Measurements from ENCODE around the gene PPIC.

The PPIC gene

GRCh38 chr5:123036391-123037103 is at the start of gene PPIC:
Gene PPIC, minus strand, starts transcription at chr5:123036725. Its CDS starts 100 bp downstream, at chr5:123036625.
- Mint-ChIP-seq H3K36me3 (ENCODE audit: low read depth) (no peaks in the 10 kb centered on the region), H3K4me3 (no peak within 1 kb of the TSS), H3K9me3 (no peaks in the 10 kb centered on the region), H3K4me1 (ENCODE audit: low read depth) (peaks cover 7% of the 10 kb centered on the region), H3K27me3 (ENCODE audit: low read depth) (peaks cover 65% of the 10 kb centered on the region), H3K27ac (no peak within 1 kb of the TSS)

DNA sequence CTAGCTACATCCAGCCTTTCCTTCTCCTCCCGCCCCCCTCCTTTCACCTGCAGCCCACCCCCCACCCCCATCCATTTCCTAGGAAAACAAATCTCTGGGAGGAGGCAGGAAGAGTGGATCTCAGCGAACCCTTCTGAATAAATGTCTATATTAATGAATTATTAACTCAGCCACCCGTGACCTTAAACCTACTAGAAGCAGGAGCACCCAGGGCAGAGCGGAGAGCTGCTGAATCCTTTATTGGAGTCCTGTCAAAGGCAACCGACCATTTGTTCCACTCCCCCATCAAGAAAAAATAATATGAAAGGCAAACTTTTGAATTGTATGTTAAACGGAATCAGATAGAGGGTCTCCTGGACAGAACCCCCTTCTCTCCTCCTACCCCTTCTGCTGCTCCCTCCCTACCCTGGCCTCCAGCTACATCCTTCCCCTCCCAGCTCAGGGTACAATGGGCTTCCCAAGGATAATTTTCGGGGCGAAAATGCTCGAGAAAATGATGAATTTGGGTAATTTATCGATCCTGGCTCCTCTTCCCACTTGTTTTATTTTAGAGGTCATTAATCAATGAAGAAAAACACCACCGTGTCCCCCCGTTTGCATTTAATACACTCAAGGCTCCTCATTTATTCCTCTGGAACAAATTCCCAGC is 49.2 kb upstream of the PPIC start:
- no peak overlapping the region for H3K27ac Mint-ChIP-seq
- H3K9me3 Mint-ChIP-seq: no peaks in the 10 kb centered on the region
- no peaks in the 10 kb centered on the region for H3K36me3 Mint-ChIP-seq (ENCODE audit: low read depth)
- H3K4me3 Mint-ChIP-seq: no peak overlapping the region
- peaks cover 72% of the 10 kb centered on the region for H3K27me3 Mint-ChIP-seq (ENCODE audit: low read depth)
- H3K4me1 Mint-ChIP-seq (ENCODE audit: low read depth): peaks cover 6% of the 10 kb centered on the region

DNA sequence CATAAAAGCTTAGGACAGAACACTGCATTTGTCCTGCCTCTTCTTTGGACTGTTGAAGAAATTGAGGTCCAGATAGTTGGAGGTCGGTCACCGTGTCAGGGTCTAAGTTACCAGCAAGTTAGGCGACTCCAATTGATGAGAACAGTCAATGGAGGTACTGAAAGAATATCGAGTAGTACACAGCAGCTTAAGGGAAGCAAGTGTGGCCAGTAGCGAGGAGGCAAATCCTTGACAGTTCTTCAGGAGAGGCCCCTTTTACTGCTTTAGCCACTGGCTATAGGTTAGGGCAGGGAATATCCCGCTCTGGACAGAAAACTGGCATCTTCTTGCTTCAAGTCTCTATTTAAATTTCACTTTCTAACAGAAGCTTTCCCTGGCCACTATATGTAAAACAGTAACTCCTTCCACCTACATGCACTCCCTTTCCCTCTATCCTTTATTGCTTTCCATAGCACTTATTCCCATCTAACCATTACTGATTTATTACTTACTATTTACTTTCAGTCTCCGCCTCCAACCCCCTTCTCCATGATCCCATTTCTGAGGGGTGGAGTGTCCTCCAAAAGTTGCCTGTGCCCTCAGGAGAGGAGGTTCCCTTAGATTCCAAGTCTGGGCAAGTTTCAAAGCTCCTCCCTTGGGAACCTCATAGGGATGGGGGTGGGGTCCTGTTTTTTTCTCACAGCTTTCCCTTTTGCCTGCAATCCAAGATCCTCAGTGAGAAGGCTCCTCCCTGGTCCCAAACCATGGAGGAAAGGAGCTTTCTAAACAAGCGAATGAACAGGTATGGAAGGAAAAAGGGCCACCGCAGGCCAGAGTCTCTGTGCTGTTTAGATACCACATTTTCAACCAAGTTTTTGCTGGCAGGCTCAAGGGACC is 48.4 kb upstream of the PPIC start:
- no peaks in the 10 kb centered on the region for H3K36me3 Mint-ChIP-seq (ENCODE audit: low read depth)
- no peaks in the 10 kb centered on the region for H3K9me3 Mint-ChIP-seq
- peaks cover 74% of the 10 kb centered on the region for H3K27me3 Mint-ChIP-seq (ENCODE audit: low read depth)
- peaks cover 6% of the 10 kb centered on the region for H3K4me1 Mint-ChIP-seq (ENCODE audit: low read depth)
- no peak overlapping the region for H3K27ac Mint-ChIP-seq
- H3K4me3 Mint-ChIP-seq: no peak overlapping the region

DNA sequence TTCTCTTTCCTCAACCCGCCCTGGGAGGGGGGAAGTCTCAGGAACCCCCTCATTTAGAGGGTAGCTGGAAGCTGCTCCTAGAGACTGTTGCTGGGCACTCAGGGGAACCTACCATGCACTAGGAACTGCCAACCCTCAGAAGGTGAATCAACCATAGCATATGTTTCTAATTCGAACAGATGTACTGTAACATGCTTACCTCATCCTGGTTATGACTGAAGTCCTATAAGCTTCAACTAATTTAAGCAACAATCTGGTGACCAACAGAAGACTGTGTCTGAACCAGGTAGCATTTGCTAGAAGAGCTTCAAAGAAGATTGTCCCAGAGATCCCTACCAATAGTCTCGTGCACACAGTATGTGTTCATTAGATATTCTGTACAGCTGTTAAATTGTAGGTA is 46.8 kb upstream of the PPIC start:
- peaks cover 6% of the 10 kb centered on the region for H3K4me1 Mint-ChIP-seq (ENCODE audit: low read depth)
- H3K9me3 Mint-ChIP-seq: no peaks in the 10 kb centered on the region
- H3K4me3 Mint-ChIP-seq: no peak overlapping the region
- H3K27me3 Mint-ChIP-seq (ENCODE audit: low read depth): peaks cover 66% of the 10 kb centered on the region
- H3K27ac Mint-ChIP-seq: no peak overlapping the region
- H3K36me3 Mint-ChIP-seq (ENCODE audit: low read depth): no peaks in the 10 kb centered on the region

DNA sequence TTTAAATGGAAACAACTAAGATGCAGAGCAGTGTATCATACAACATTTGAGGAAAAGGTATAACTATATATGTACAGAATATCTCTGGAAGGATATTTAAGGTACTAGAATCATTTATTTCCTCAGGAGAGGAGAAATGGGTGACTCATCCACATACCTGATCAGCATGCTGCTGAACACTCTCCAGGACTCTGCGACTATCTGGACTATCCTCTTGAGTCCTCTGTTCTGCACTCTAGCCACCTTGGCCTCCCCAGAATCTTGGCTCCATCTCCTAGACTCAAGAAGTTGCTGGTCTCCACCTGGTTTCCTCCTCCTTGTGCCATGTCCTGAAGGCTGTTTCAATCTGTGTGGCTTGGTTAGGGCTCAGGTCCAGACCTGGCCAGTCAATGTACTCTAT is 43.7 kb upstream of the PPIC start:
- peaks cover 37% of the 10 kb centered on the region for H3K27me3 Mint-ChIP-seq (ENCODE audit: low read depth)
- H3K9me3 Mint-ChIP-seq: no peaks in the 10 kb centered on the region
- H3K27ac Mint-ChIP-seq: no peak overlapping the region

GRCh38 chr5:123075521-123076163 is 39.1 kb upstream of the PPIC start:
- Mint-ChIP-seq H3K4me1 (ENCODE audit: low read depth) (no peaks in the 10 kb centered on the region), H3K9me3 (no peaks in the 10 kb centered on the region), H3K27ac (no peak overlapping the region), H3K36me3 (ENCODE audit: low read depth) (no peaks in the 10 kb centered on the region), H3K27me3 (ENCODE audit: low read depth) (peaks cover 10% of the 10 kb centered on the region), H3K4me3 (no peak overlapping the region)

More for the DNA sequence above, 43.7 kb upstream of the PPIC start:
- H3K36me3 Mint-ChIP-seq (ENCODE audit: low read depth): no peaks in the 10 kb centered on the region
- H3K4me3 Mint-ChIP-seq: no peak overlapping the region
- H3K4me1 Mint-ChIP-seq (ENCODE audit: low read depth): no peaks in the 10 kb centered on the region

DNA sequence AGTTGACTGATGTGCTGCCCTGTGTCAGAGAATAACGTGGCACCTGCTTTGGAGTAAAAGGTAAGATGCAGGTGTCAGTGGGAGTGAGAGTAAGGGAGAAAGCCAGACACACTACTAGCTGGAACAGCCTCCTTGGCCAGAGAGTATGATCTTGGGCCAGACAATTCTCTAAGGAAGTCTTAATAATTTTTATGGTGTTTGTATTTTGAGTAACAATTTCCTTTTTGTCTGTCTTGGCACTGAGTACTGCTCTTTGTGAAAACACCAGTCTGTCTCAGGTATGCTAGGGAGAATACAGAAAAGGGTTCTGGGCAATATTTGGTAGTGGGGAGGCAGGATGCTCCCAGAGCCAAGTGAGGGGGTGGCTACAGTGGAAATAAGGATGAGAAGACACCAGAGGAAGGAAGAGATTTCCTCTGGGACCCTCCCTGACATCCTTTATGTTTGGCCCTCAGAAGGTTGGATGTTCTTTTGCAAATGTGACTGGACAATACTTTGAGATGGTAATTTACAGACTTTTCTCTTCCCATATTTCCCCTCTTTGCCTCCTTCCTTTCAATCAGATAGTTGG is 31.9 kb upstream of the PPIC start:
- H3K27ac Mint-ChIP-seq: no peak overlapping the region

DNA sequence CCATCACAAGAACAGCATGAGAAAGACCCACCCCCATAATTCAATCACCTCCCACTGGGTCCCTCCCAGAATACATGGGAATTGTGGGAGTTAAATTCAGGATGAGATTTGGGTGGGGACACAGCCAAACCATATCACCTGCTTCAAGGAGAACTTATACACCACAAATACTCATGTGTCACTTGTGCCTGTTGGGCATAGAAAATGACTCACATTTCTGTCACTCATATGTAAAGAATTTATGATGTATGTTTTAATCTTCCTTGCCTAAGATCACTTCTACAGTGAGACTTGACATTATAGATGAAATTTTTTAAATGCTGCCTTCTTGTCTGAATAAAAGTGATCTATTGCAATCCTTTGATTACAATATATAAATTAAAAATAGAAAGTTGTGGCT is 29.5 kb upstream of the PPIC start:
- Mint-ChIP-seq H3K27me3 (ENCODE audit: low read depth) (peaks cover 8% of the 10 kb centered on the region), H3K4me3 (no peak overlapping the region), H3K4me1 (ENCODE audit: low read depth) (no peaks in the 10 kb centered on the region), H3K36me3 (ENCODE audit: low read depth) (no peaks in the 10 kb centered on the region), H3K27ac (no peak overlapping the region), H3K9me3 (no peaks in the 10 kb centered on the region)

More for the DNA sequence above, 31.9 kb upstream of the PPIC start:
- H3K4me3 Mint-ChIP-seq: no peak overlapping the region
- no peaks in the 10 kb centered on the region for H3K4me1 Mint-ChIP-seq (ENCODE audit: low read depth)
- no peaks in the 10 kb centered on the region for H3K9me3 Mint-ChIP-seq
- no peaks in the 10 kb centered on the region for H3K36me3 Mint-ChIP-seq (ENCODE audit: low read depth)
- H3K27me3 Mint-ChIP-seq (ENCODE audit: low read depth): peaks cover 7% of the 10 kb centered on the region

DNA sequence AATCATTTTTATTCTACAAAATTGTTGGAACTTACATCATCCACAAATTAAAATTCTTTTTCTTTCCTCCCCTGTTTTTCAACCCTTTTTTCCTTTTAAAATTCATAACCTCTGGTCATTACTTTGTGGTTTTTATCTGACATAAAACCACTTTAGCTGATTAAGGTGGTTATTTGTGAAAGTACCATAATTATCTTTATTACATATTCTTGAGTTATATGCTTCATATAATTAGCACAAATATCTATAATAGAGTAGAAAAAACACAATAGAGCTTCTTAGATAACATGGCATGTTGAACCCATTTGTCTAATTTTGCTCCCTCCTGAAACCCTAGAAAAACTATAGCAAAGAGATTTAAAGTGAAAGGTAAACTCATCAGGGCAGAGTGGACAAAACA is 22.9 kb upstream of the PPIC start:
- Mint-ChIP-seq H3K4me1 (ENCODE audit: low read depth) (no peaks in the 10 kb centered on the region), H3K9me3 (no peaks in the 10 kb centered on the region), H3K36me3 (ENCODE audit: low read depth) (no peaks in the 10 kb centered on the region), H3K27ac (no peak overlapping the region), H3K27me3 (ENCODE audit: low read depth) (peaks cover 13% of the 10 kb centered on the region), H3K4me3 (no peak overlapping the region)

- Mint-ChIP-seq H3K27ac (no peak overlapping the region), H3K4me1 (ENCODE audit: low read depth) (no peaks in the 10 kb centered on the region), H3K36me3 (ENCODE audit: low read depth) (no peaks in the 10 kb centered on the region), H3K9me3 (peaks cover 8% of the 10 kb centered on the region), H3K4me3 (no peak overlapping the region), H3K27me3 (ENCODE audit: low read depth) (peaks cover 7% of the 10 kb centered on the region)
These were observed 14.7 kb upstream of the PPIC start for GRCh38 chr5:123051206-123051605.

DNA sequence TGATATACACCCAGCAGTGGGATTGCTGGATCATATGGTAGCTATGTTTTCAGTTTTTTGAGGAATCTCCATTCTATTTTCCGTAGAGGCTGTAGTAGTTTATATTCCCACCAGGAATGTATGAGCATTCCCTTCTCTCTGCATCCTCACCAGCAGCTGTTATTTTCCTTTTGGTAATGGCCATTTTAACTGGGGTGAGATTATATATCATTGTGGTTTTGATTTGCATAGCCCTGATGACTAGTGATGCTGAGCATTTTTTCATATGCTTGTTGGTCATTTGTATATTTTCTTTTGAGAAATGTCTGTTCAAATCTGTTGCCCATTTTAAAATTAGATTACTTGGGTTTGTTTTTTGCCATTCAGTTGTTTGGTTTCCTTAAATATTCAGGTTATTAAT is 11.2 kb upstream of the PPIC start:
- no peaks in the 10 kb centered on the region for H3K36me3 Mint-ChIP-seq (ENCODE audit: low read depth)
- no peaks in the 10 kb centered on the region for H3K4me1 Mint-ChIP-seq (ENCODE audit: low read depth)
- peaks cover 8% of the 10 kb centered on the region for H3K9me3 Mint-ChIP-seq
- no peak overlapping the region for H3K4me3 Mint-ChIP-seq
- H3K27me3 Mint-ChIP-seq (ENCODE audit: low read depth): peaks cover 19% of the 10 kb centered on the region
- no peak overlapping the region for H3K27ac Mint-ChIP-seq

- H3K36me3 Mint-ChIP-seq (ENCODE audit: low read depth): no peaks in the 10 kb centered on the region
- peaks cover 20% of the 10 kb centered on the region for H3K27me3 Mint-ChIP-seq (ENCODE audit: low read depth)
- no peak overlapping the region for H3K27ac Mint-ChIP-seq
- no peaks in the 10 kb centered on the region for H3K4me1 Mint-ChIP-seq (ENCODE audit: low read depth)
- H3K9me3 Mint-ChIP-seq: no peaks in the 10 kb centered on the region
- no peak overlapping the region for H3K4me3 Mint-ChIP-seq
These were observed 9.7 kb upstream of the PPIC start for GRCh38 chr5:123046222-123046621.

- H3K27ac Mint-ChIP-seq: no peak overlapping the region
- H3K4me1 Mint-ChIP-seq (ENCODE audit: low read depth): no peaks in the 10 kb centered on the region
- no peaks in the 10 kb centered on the region for H3K36me3 Mint-ChIP-seq (ENCODE audit: low read depth)
- H3K4me3 Mint-ChIP-seq: no peak overlapping the region
- H3K27me3 Mint-ChIP-seq (ENCODE audit: low read depth): peaks cover 22% of the 10 kb centered on the region
- H3K9me3 Mint-ChIP-seq: no peaks in the 10 kb centered on the region
These were observed 8.5 kb upstream of the PPIC start for GRCh38 chr5:123044926-123045617.

GRCh38 chr5:123039673-123040072 is 3.1 kb upstream of the PPIC start:
- Mint-ChIP-seq H3K4me3 (no peak overlapping the region), H3K27me3 (ENCODE audit: low read depth) (peaks cover 55% of the 10 kb centered on the region), H3K36me3 (ENCODE audit: low read depth) (no peaks in the 10 kb centered on the region), H3K9me3 (no peaks in the 10 kb centered on the region), H3K27ac (no peak overlapping the region), H3K4me1 (ENCODE audit: low read depth) (peaks cover 7% of the 10 kb centered on the region)
